OCI-LY1 (cell line): ENCODE results near the gene PAGE2.

Experiments used
- H2AFZ ChIP-seq: fragments of 200-600 bp; sonication (generic), shearing (Covaris generic); 2 replicates; pipeline ENCODE4 v1.6.0; 2014; ENCODE audit warnings: antibody characterized with exemption, mild to moderate bottlenecking, low read length
- H3F3A ChIP-seq: fragments of 200-600 bp; sonication (generic), shearing (Covaris generic); 2 replicates; pipeline ENCODE4 v1.6.0; 2014; ENCODE audit warnings: mild to moderate bottlenecking, antibody characterized with exemption, low read length, moderate library complexity; ENCODE audit not compliant: insufficient read depth
- H3K27ac ChIP-seq: fragments of 200-600 bp; sonication (generic); 2 replicates; pipeline ENCODE4 v1.5.1; 2014; ENCODE audit warnings: low read length, mixed run types, mild to moderate bottlenecking, low read depth; ENCODE audit not compliant: poor library complexity, severe bottlenecking
- H3K27me3 ChIP-seq: fragments of 200-600 bp; sonication (generic); 2 replicates; pipeline ENCODE4 v1.6.0; 2014; ENCODE audit warnings: antibody characterized with exemption, mild to moderate bottlenecking, low read length, moderate library complexity; ENCODE audit not compliant: insufficient read depth
- H3K36me3 ChIP-seq: fragments of 200-600 bp; sonication (generic); 2 replicates; pipeline ENCODE4 v1.6.1; 2014; ENCODE audit warnings: mild to moderate bottlenecking, antibody characterized with exemption, low read length, moderate library complexity, mixed read lengths; ENCODE audit not compliant: insufficient read depth
- H3K4me1 ChIP-seq: fragments of 200-600 bp; sonication (generic); 2 replicates; pipeline ENCODE4 v1.5.1; 2014; ENCODE audit warnings: mild to moderate bottlenecking, low read length, moderate library complexity; ENCODE audit not compliant: insufficient read depth, severe bottlenecking
- H3K4me2 ChIP-seq: fragments of 200-600 bp; sonication (generic), shearing (Covaris generic); 2 replicates; pipeline ENCODE4 v1.6.1; 2014; ENCODE audit warnings: low read length
- H3K4me3 ChIP-seq: fragments of 200-600 bp; sonication (generic); 2 replicates; pipeline ENCODE4 v1.5.1; 2014; ENCODE audit warnings: low read length, low read depth, mild to moderate bottlenecking, mixed read lengths; ENCODE audit not compliant: poor library complexity, severe bottlenecking
- H3K79me2 ChIP-seq: fragments of 200-600 bp; shearing (Covaris generic); 2 replicates; pipeline ENCODE4 v1.6.1; 2016; ENCODE audit warnings: mixed run types, low read length, mixed read lengths; ENCODE audit not compliant: insufficient read depth
- H3K9ac ChIP-seq: fragments of 200-600 bp; sonication (generic), shearing (Covaris generic); 2 replicates; pipeline ENCODE4 v1.6.1; 2014; ENCODE audit warnings: mild to moderate bottlenecking, low read length, mixed read lengths
- H3K9me2 ChIP-seq: fragments of 200-600 bp; sonication (generic), shearing (Covaris generic); 2 replicates; pipeline ENCODE4 v1.6.1; 2014; ENCODE audit warnings: low read depth, mild to moderate bottlenecking, low read length, mixed read lengths
- H3K9me3 ChIP-seq: fragments of 200-600 bp; shearing (Covaris generic); 2 replicates; pipeline ENCODE4 v1.6.1; 2014; ENCODE audit warnings: low read length, mixed read lengths
- H4K20me1 ChIP-seq: fragments of 200-600 bp; sonication (generic), shearing (Covaris generic); 2 replicates; pipeline ENCODE4 v1.6.0; 2016; ENCODE audit warnings: mild to moderate bottlenecking, low read length; ENCODE audit not compliant: insufficient read depth
- CTCF ChIP-seq: fragments of 200-600 bp; sonication (generic), shearing (Covaris generic); IDR thresholded peaks from 2 replicates; pipeline ENCODE4 v1.5.1; 2017; ENCODE audit warnings: mild to moderate bottlenecking, antibody characterized with exemption, low read length, moderate library complexity, mixed read lengths
- EZH2 ChIP-seq: fragments of 200-600 bp; sonication (generic), shearing (Covaris generic); IDR thresholded peaks from 2 replicates; pipeline ENCODE4 v1.8.0; 2017; ENCODE audit warnings: borderline replicate concordance, mixed run types, mild to moderate bottlenecking, antibody characterized with exemption, low read length, moderate library complexity, mixed read lengths

PAGE2 gene

GRCh38 chrX:55120761-55121358 lies 32.0 kb downstream of the PAGE2 start:
- no peaks in the 10 kb centered on the region for H3K79me2 ChIP-seq
- no peak for TF ChIP-seq CTCF
- TF ChIP-seq EZH2: no peak
- no peak overlapping the region for H2AFZ ChIP-seq
- H3K9ac ChIP-seq: no peak overlapping the region
- H3K9me3 ChIP-seq: no peaks in the 10 kb centered on the region
- H3K9me2 ChIP-seq: no peaks in the 10 kb centered on the region
- H3K4me3 ChIP-seq: no peak overlapping the region
- H3K27ac ChIP-seq: no peak overlapping the region
- H3K27me3 ChIP-seq: no peaks in the 10 kb centered on the region
- no peaks in the 10 kb centered on the region for H3F3A ChIP-seq
- H3K4me1 ChIP-seq: no peaks in the 10 kb centered on the region
- no peaks in the 10 kb centered on the region for H3K36me3 ChIP-seq
- no peak overlapping the region for H3K4me2 ChIP-seq
- no peaks in the 10 kb centered on the region for H4K20me1 ChIP-seq

GRCh38 chrX:55123900-55124299 lies 35.1 kb downstream of the PAGE2 start:
- Histone ChIP-seq H3K4me1 (no peaks in the 10 kb centered on the region), H3K27ac (no peak overlapping the region), H3K9ac (no peak overlapping the region), H4K20me1 (no peaks in the 10 kb centered on the region), H3K4me3 (no peak overlapping the region), H3K79me2 (no peaks in the 10 kb centered on the region), H3F3A (no peaks in the 10 kb centered on the region), H3K27me3 (no peaks in the 10 kb centered on the region), H3K4me2 (no peak overlapping the region), H2AFZ (no peak overlapping the region), H3K9me2 (no peaks in the 10 kb centered on the region), H3K36me3 (no peaks in the 10 kb centered on the region), H3K9me3 (no peaks in the 10 kb centered on the region)
- no peak for TF ChIP-seq CTCF
- no peak for TF ChIP-seq EZH2

GRCh38 chrX:55127692-55128091 lies 38.9 kb downstream of the PAGE2 start:
- Histone ChIP-seq H3K79me2 (no peaks in the 10 kb centered on the region), H3K4me2 (no peak overlapping the region), H3K4me1 (no peaks in the 10 kb centered on the region), H3K9me2 (no peaks in the 10 kb centered on the region), H3K36me3 (no peaks in the 10 kb centered on the region), H4K20me1 (no peaks in the 10 kb centered on the region), H3F3A (no peaks in the 10 kb centered on the region), H3K9me3 (no peaks in the 10 kb centered on the region), H3K27me3 (no peaks in the 10 kb centered on the region), H2AFZ (no peak overlapping the region), H3K9ac (no peak overlapping the region), H3K27ac (no peak overlapping the region), H3K4me3 (no peak overlapping the region)
- TF ChIP-seq CTCF (no peak), EZH2 (no peak)
